DMS153 treated with DMSO at 0.1 percent for 48 hours (cell line): Measurements from ENCODE around the gene CWC22.
"Not testable (repeated sequence)": the region's sequence is repeated elsewhere in the genome, so short reads cannot be mapped to it uniquely, and the experiment has no call there.

Experiments used
- DNase-seq: peaks from one replicate; lab custom pipeline; 2025; ENCODE audit not compliant: unreplicated experiment; lab: John Stamatoyannopoulos, UW

Gene CWC22

DNA sequence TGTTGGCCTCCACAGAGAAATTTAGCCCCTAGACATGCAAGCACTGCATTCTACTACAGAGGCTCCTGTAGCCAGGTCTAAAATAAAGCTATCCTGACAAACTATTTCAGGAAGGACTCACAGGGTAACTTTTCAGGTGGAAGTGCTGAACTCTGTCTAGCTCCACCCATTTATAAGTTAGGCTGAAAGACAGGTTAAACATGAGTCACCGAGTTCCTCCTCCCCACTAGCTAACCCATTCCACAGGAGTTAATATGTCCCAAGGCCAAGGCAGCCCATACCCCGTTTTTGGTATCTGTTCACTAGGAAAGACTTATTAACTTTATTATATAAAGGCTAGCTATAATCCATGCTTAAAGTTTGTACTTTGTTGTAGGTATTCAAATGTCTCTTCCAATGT is 3.5 kb downstream of the CWC22 start:
- no peak for DNase-seq

DNA sequence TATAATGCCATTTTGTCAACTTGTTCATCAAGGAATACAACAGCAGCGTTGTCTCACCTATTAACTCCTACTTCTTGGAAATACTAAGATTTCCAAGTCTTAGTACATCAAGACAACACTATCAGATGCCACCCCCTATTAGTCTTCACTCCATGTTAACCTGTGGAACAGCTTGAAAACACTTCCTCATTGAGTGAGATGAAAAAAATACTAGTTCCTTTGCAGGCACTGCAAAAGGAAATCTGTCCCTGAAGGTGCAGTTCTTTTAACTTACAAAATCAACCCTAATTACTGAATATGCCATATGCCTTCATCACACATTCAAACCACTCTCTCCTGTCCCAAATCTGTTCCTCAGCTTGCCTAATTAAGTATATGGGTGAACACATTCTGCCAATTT is 4.0 kb downstream of the CWC22 start:
- DNase-seq: no peak

DNA sequence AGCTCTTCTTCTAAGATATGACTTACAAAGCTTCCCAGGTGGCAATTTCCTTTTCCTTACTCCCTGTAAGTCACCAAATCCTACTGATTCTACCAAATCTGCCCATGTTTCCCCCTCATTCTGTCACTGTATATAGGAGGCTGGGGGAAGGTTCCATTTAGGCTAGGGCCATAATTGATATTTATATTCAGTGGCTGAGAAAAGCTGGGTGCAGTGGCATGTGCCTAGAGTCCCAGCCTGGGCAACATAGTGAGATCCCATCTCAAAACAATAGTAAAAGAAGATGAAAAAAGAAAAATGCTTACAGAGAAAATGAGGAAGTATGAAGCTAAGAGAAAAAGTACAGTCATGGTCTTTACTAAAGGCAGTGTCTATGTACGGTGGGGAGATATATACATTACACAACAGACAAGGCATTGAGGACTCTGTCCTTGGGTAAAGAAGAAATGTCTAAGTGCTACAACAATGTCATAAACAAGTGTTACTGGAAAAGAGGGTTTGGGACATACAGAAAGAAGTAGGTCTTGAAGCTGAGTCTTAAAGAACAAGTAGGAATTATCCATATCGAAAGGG is 4.8 kb downstream of the CWC22 start:
- no peak for DNase-seq

DNA sequence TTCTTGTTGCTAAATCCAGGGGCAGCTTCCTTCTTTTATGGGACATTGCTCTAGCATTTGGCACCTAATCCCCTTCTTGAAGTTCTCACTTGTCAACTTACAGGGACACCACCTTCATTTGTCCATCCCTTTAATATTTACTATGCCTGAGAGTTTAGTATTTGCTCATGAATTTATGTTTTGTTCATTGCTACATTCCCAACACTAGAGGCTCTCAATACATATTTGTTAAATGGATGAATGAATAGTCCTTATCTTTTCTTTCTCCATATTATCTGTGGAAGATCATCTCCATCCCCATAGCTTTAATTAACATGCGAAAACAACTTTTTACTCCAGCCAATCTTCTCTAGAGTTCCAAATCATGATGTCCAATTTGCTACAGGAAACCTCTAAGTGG is 5.4 kb downstream of the CWC22 start:
- no peak for DNase-seq

DNA sequence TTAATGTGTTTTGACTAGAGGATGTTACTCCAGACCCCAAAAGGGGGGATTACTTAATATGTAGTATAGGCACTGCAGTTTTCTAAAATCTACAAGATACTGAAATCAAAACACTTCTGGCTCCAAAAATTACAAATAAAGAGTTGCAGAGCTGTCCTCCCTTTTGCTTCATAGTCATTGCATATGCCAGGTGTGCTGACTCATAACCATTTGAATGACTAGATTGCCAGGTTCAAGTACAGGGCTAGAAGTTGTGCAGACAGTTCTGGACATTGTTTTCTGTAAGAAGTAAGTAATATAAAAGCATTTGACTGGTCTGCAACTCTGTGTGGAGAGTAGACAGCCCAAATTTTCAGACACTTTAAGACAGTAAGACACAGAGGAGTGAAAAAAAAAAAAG is 6.7 kb downstream of the CWC22 start:
- DNase-seq: no peak

DNA sequence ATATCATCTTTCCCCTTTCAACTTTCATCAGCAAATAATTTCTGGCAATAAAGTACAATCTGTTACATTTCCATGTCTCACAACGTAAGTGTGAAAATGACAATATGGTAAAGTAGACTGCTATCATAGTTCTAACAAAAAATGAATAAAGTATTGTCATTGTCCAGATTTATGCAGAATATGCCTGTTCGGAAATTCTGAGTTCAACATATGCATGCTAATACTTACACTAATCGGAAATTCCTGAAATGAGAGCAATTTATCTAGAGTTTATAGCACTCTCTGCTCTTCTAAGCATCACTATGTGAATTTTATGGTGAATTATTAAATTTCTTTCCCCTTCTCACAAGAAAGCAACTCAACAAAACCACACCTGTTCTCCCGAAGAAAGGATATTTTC is 8.1 kb downstream of the CWC22 start:
- DNase-seq: no peak

DNA sequence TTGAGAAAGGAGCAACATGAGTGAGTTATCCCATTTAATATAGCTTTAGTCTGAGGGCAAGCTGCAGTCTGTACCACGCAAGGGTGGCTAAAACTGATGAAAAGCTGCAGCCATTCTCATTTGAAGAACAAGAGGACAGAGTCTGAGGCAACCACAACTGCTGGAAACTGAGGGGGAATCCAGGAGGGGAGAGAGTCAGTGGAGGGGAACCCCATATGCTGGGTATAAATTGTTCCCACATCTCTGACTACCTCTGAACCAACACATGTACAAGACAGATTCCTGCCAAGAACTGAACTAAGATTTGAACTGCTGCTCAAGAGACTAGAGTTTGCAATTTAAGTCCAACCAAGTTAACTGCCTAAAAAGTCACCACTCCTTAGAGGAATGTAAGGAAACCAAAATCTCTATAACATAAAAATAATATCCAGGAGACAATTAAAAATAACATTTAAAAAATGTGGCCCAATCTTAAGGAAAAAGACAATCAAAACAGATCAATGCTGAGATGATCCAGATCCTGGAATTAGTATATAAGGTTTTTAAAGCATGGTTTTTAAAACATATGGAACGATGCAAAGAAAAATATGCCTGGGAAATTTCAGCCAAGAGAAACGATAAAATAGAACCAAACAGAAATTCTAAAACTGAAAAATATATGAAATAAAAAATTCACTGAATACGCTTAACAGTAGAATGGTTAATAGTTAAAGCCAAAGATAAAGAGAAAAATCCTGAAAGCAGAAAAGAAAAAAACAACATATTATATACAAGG is 11.2 kb downstream of the CWC22 start:
- DNase-seq: no peak

DNA sequence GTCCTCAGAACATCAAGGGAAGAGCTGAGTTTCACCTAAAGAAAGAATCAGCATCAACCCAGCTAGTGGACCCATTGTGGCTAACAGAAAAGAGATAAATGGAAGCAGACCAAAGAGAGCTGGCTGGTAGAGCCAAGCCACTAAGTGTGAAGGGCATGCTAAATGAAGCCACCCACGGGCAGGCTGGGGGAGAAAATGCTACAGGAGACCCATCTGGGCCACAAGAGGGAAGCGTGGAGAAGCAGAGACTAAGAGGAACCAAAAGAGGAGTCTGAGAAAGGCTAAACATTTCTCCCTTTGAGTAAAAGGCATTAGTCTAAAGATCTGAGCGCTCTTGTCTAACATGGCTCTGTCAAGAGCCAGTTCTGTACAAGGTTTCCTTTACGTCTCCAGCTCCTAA is 15.8 kb downstream of the CWC22 start:
- no peak for DNase-seq

DNA sequence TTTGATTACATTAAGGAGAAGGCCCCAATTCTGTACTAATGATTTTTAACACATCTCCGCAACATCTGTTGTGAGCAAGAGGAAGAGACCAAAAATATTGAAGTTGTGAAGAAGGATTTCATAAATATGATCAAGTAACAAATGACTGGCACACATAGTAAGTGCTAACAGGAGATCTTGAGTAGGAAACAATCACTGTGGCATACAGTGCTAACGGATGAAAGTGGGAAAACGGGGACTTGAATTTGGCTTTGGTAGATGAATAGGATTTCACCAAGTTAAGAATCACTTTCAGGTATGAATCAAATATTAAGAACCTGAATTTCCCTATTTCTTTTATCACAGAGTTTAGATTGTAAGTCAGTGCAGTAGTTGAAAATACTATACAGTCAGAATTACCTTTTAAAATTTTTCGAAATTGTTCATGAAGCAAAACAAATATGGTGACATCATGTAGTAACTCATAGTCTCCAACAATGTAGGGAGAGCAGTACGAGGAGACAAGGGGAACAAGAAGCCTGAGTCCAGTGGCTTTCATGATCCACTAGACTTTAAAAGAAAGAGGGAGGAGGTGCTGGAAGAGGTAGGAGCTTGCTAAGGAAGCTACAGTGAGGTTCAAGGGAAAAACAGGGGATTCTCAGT is 16.3 kb downstream of the CWC22 start:
- no peak for DNase-seq

DNA sequence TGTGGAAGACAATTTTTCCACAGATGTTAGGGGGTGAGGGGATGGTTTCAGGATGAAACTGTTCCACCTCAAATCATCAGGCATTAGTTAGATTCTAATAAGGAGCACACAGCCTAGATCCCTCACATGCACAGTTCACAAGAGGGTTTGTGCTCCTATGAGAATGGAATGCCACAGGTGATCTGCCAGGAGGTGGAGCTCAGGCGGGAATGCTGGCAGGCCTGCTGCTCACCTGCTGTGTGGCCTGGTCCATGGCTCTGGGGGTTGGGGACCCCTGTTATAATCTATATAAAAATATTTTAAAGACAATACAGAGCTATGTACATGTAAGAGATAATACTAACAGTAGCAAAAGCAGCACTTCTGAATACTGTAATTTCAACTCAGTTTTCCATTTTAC is 19.2 kb downstream of the CWC22 start:
- no peak for DNase-seq

DNA sequence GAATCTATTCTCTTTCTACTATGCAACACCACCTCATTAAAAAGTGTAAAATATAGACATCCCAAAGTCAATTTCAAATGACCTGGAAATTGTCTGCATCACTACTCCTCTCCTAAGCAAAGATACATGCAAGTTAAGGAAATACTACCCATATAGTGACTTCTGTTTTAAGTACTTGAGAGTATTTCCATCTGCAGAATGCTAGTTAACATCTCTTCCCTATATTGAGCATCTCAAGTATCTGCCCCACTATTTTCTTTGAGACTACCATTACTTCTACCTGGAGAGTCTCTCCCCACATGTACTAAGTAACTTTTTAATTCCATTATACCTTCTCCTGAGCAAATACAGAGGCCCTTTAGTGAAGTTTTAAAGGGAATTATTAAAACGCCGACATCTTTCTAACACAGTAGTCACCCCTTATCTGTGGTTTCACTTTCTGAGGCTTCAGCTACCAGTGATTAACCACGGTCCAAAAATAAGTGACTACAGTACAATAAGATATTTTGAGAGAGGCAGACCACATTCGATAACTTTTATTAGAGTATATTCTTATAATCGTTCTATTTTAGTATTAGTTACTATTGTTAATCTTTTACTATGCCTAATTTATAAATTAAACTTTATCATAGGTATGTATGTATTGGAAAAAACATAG is 21.8 kb downstream of the CWC22 start:
- no peak for DNase-seq

DNA sequence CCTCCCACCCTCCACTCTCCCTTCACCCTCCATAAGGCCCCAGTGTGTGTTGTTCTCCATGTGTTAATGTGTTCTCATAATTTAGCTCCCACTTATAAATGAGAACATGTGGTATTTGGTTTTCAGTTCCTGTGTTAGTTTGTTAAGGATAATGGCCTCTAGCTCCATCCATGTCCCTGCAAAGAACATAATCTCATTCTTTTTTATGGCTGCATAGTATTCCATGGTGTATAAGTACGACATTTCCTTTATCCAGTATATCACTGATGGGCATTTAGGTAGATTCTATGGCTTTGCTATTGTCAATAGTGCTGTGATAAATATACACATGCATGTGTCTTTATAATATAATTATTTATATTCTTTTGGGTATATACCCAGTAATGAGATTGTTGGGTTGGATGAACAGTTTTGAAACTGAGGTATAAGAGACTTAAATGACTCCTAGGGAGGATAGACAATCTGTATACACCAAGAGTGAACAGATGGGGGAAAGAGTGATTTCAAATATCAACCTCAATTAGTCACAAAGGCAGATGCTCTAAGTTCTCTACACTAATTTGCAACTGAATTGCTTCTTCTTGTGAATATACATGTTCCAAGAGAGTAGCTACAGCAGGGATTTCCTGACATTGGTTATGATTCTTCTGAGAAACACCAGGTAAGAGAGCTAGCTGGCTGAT is 23.7 kb downstream of the CWC22 start:
- no peak for DNase-seq

DNA sequence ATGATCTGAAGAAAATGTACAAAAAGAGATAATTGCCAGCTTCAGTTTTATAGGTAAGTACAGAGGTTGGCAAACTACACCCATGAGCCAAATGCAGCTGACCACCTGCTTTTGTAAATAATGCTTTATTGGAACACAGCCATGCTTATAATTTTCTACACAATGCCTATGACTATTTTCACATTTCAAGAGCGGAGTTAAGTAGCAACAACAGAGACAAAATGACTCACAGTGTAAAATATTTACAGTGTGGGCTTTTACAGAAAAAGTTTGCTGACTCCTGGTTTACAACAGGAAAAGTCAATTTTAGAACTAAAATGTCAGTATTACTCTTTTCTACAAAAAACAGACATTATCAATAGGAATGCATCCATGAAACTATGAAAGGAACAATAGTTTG is 26.0 kb downstream of the CWC22 start:
- peak; percentile 14 for DNase-seq

DNA sequence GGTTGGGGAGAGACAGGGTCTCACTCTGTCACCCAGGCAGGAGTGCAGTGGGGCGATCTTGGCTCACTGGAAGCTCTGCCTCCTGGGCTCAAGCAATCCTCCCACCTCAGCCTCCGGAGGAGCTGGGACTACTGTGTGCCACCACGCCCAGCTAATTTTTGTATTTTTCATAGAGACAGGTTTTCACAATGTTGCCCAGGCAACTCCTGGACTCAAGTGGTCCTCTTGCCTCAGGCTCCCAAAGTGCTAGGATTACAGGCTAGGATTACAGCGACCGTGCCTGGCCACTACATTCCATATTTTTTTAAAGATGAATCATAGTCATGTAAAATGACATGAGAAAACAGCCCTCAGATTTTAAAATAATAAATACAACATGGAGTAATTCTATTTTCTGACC is 32.3 kb downstream of the CWC22 start:
- no peak for DNase-seq

DNA sequence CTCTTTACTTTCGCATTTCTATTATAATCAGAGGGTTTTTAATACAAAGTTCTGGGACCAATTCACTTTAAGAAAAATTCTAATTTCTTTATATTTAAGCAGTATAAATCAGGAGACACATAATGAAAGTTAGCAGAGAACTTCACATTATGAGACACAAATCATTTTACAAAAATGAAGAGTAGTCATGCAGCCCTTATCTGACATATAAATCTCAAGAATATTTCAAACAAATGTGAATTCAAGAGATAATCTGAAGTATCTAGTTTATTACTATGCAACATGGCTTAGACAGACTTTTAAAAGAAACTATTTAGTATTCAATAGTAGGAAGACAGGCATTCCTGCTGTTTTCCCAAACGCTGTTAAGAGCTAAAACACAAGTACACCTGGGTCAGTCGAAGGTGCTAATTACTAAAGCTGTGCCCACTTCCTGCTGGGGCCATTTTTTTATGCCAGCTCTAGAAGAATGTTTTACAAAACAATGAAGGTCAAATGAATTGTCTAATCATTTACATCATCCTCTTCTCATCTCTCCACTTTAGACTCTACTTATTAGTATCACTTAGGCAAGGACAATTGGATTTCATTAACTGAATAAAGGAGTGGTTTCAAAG is 40.2 kb downstream of the CWC22 start:
- DNase-seq: no peak

DNA sequence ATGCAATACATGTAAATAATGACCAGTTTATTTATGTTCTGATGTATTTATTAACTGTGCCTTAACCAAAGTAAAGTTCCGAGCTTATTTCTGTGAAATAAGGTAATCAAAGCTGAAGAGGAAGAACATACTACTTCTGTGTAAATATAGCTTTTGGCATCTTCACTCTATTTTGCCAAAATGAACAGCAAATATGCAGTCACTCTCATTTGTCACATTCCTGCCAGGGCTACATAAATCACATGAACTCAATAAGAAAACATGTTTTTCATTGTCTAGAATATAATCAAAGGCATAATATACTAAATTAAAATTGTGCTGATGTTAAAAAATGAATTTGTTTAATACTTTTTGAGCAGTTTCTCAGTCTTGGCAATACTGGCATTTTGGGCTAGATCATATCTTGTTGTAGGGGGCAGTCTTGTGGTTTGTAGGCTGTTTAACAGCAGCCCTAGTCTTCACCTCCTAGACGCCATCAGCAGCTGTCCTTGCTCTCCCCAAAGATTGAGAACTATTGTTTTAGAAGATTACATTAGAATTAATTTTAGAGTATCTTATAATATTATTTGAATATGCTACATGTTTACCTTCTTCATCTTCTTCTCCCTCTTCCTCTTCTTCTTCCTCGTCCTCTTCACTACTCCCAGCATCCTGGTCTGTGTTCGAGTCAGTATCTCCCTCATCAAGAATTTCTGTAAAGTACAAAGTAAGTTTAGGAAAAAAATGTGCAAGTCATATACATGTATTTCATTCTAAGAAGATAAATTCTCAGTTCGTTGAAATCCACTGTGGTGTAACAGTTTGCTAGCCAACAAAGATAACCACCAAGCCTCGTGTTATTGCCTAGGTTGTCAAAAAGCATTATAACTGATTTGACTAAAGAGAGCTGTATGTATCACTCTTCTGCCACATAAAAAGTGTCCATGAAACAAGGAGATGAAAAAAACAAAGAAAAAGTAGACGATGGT is 41.5 kb downstream of the CWC22 start:
- no peak for DNase-seq

DNA sequence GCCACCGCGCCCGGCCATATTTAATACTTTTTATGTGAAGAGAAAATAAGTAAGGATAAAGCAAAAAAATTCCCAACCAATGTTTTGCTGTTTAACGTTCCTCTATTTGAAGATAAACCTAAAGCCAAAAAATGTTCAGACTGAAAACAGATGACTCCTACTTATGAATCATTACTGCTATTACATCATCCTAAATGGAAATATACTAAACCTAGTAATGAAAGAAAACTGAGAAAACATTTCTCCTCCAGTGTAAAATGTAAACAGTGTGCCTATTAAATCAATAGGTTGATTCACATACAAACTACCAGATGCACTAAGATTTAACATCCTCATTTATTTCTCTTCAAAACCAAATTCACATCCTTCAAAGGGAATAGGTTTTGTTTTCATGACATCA is 43.5 kb downstream of the CWC22 start:
- DNase-seq: no peak

DNA sequence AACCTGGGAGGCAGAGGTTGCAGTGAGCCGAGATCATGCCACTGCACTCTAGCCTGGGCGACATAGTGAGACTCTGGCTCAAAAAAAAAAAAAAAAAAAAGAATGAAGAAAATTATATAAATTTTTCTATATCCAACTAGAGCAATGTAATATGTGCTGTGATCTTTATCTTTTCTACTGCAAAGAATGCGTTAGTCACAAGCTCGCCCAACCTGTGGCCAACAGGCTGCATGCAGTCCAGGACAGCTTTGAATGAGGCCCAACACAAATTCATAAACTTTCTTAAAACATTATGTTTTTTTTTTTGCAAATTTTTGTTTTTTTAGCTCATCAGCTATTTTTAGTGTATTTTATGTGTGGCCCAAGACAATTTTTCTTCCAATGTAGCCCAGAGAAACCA is 48.8 kb downstream of the CWC22 start:
- not testable (repeated sequence) for DNase-seq

DNA sequence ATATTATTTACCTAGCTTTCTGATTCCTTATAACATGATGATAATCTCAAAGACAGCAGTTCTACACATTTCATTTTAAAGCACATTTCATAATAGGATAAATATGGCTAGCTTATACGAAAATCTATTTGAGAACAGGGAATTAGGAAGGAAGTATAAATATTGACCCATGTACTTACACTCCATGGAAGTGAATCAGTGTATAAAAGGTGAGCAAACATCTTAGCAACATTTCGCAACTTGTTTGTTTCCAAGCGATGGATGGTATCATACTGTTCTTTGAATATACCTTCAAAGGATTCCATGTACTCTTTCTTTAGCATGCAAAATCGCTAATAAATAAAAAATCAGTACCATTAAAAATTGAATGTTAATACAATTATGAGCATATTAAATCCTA is 53.1 kb downstream of the CWC22 start:
- peak; percentile 20 for DNase-seq

DNA sequence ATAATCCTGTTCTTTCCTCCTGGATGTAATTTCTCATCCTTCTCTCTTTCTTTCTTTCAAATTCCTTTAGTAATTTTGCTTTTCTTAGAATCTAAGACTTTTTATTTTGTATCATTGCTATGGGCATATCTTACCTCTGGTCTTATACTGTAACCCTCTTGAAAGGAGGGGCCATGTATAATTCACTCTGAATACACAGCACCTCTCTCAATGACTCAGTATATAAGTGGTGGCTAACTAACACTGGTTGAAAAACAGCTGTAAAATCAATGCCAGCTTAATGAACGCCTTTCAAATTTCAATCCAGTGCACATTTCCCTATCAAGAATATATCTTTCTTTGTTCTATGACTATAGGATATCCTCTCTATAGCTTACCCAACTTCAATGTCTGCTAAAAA is 53.7 kb downstream of the CWC22 start:
- DNase-seq: no peak
